Retinal pigment epithelial cell (primary cell): ENCODE results near the gene SPIRE2.

Source experiments
- DNase-seq: peaks from one replicate; pipeline ENCODE4 v3.0.0-alpha.2; 2010; ENCODE audit warnings: low read depth
- H3K4me3 ChIP-seq: 2 replicates; pipeline ENCODE4 v1.5.1; 2011; ENCODE audit warnings: mild to moderate bottlenecking, low read length, control low read depth, moderate library complexity
- TF ChIP-seq, protein P1 (sequence below): conservative IDR thresholded peaks from 2 replicates; pipeline ENCODE4 v1.5.1; 2011; ENCODE audit warnings: low read depth, low read length, control low read depth, inconsistent platforms

Gene SPIRE2

DNA sequence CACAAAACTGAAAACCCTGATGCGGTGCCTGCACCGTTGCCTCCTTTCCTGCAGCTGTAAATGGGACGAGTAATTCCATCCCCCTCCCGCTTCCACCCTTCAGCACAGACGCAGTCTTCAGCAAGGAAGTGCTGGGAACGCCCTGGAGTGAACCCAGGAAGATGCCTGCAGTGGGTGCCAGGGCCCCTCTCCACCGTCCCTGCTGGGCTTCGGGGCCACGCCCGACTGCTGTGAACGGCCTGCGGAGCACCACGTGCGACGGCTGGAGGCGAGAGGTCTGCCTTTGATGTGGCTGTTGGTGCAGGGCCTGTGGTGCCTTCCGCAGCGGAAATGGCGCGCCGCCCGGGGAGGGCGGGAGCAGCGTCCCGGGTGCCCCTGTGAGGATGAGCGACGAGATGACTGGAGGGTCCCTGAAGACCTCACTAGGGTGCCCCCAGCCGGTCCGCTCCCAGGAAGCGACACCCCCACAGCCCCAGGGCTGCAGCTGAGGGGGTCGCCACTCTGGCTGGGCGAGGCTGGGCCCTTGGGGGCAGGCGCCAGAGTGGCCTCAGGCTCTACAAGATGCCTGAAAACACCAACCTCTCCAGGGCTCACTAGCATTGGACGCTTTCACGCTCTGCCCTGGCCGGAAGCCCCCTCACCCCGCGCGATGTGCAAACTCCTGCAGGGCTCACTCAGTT is 89.6 kb downstream of the SPIRE2 start:
- H3K4me3 ChIP-seq, result peak overlapping the region; percentile 49
- no peak for DNase-seq
- TF ChIP-seq, protein P1, sequence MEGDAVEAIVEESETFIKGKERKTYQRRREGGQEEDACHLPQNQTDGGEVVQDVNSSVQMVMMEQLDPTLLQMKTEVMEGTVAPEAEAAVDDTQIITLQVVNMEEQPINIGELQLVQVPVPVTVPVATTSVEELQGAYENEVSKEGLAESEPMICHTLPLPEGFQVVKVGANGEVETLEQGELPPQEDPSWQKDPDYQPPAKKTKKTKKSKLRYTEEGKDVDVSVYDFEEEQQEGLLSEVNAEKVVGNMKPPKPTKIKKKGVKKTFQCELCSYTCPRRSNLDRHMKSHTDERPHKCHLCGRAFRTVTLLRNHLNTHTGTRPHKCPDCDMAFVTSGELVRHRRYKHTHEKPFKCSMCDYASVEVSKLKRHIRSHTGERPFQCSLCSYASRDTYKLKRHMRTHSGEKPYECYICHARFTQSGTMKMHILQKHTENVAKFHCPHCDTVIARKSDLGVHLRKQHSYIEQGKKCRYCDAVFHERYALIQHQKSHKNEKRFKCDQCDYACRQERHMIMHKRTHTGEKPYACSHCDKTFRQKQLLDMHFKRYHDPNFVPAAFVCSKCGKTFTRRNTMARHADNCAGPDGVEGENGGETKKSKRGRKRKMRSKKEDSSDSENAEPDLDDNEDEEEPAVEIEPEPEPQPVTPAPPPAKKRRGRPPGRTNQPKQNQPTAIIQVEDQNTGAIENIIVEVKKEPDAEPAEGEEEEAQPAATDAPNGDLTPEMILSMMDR, result no peak

DNA sequence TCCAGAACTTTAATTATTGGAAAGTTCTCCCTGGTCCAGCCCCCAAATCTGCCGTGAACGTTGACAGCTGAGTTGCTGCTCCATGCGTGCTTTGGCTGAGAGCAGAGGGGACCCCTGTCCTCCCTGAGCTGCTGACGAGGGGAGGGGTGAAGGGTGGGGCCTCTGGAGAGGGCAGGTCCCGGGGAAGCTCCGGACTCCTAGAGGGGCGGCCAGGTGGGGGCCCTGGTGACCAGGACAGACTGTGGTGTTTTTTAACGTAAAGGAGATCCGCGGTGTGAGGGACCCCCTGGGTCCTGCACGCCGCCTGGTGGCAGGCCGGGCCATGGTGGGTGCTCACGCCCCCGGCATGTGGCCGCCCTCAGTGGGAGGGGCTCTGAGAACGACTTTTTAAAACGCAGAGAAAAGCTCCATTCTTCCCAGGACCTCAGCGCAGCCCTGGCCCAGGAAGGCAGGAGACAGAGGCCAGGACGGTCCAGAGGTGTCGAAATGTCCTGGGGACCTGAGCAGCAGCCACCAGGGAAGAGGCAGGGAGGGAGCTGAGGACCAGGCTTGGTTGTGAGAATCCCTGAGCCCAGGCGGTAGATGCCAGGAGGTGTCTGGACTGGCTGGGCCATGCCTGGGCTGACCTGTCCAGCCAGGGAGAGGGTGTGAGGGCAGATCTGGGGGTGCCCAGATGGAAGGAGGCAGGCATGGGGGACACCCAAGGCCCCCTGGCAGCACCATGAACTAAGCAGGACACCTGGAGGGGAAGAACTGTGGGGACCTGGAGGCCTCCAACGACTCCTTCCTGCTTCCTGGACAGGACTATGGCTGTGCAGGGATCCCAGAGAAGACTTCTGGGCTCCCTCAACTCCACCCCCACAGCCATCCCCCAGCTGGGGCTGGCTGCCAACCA is 90.4 kb downstream of the SPIRE2 start, which contains the start of gene MC1R:
TSS of gene MC1R (plus strand) at position 410 of the 895 bp plus-strand sequence. CDS start at position 807, 397 bp downstream.
- TF ChIP-seq, protein P1, result peak; percentile 79
- H3K4me3 ChIP-seq, result peak within 1 kb of the TSS; percentile 49
- no peak for DNase-seq

DNA sequence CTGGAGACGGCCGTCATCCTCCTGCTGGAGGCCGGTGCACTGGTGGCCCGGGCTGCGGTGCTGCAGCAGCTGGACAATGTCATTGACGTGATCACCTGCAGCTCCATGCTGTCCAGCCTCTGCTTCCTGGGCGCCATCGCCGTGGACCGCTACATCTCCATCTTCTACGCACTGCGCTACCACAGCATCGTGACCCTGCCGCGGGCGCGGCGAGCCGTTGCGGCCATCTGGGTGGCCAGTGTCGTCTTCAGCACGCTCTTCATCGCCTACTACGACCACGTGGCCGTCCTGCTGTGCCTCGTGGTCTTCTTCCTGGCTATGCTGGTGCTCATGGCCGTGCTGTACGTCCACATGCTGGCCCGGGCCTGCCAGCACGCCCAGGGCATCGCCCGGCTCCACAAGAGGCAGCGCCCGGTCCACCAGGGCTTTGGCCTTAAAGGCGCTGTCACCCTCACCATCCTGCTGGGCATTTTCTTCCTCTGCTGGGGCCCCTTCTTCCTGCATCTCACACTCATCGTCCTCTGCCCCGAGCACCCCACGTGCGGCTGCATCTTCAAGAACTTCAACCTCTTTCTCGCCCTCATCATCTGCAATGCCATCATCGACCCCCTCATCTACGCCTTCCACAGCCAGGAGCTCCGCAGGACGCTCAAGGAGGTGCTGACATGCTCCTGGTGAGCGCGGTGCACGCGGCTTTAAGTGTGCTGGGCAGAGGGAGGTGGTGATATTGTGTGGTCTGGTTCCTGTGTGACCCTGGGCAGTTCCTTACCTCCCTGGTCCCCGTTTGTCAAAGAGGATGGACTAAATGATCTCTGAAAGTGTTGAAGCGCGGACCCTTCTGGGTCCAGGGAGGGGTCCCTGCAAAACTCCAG is 91.5 kb downstream of the SPIRE2 start:
- TF ChIP-seq, protein P1, result no peak
- H3K4me3 ChIP-seq, result no peak overlapping the region
- DNase-seq, result no peak

DNA sequence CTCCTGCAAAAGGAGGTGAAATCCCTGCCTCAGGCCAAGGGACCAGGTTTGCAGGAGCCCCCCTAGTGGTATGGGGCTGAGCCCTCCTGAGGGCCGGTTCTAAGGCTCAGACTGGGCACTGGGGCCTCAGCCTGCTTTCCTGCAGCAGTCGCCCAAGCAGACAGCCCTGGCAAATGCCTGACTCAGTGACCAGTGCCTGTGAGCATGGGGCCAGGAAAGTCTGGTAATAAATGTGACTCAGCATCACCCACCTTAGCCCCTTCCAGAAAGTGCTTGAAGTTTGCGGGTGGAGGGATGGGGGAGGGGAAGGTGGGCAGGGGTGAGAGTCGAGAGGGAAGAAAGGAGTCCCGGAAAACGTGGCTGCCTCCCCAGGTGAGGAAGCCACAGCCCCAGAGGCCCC is 92.4 kb downstream of the SPIRE2 start:
- no peak overlapping the region for H3K4me3 ChIP-seq
- no peak for DNase-seq
- TF ChIP-seq, protein P1, result no peak
